Measurements from ENCODE around the gene CYTH1. TPM values are rescaled to one million over a fixed set of nuclear protein-coding genes. Genes with fewer than 3 reads are reported as not detected.

Gene CYTH1
- polyA plus RNA-seq, 1 of the 3 experiments (the other 2 are of a cell fraction), result 23.8 TPM

DNA sequence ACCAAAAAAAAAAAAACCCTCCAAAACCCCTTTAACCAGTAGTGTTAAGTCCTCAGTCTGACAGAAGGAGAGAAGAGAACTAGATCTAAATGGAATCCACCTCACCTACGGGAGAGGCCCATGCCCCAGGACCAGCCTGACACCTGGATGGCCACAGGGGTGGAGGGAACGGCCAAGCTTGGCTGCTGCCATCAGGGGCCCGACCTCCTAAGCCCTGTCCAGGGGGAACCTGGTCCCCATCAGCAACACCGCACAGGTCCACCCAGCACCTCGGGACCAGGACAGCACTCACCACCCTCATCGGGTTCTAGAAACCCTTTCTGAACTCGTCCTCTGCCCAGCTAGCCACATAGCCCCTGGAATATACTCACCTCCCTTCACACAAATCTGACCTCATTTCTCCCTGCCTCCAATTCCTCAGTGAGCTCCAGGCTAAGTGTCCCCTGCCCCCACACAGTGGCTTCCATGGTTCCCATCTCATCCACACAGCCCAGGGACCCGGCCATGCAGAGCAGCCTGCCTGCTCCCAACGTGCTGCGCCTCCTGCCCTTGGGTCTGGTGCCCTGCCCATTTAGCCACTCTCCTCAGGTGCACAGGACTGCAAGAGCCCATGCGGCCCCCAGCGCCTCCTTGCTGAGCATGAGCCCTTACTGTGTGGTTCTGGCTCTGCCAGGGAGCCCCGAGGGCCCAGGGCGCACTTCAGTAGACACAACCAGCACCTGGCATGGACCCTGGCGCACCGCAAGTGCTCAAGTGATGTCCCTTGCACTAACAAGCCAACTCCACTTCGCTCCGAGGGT is 18.3 kb upstream of the CYTH1 start:
- WGBS (ENCODE audit: low lambda C conversion rate), result 96% methylated on average over 16 of the region's 18 CpGs
- no peak overlapping the region for H2AFZ ChIP-seq (ENCODE audit: low read depth)
- TF ChIP-seq RXRA (IDR thresholded peaks at IDR 0.05; ENCODE audit: borderline replicate concordance, low read depth) (no peak), GATA2 (CRISPR knock-in tag; IDR thresholded peaks at IDR 0.05) (no peak), EP300 (IDR thresholded peaks at IDR 0.05; ENCODE audit: borderline replicate concordance in 1 of 2, low read depth in 1 of 2, low read length in 1 of 2) (no peak)
- TF ChIP-seq, protein P1, sequence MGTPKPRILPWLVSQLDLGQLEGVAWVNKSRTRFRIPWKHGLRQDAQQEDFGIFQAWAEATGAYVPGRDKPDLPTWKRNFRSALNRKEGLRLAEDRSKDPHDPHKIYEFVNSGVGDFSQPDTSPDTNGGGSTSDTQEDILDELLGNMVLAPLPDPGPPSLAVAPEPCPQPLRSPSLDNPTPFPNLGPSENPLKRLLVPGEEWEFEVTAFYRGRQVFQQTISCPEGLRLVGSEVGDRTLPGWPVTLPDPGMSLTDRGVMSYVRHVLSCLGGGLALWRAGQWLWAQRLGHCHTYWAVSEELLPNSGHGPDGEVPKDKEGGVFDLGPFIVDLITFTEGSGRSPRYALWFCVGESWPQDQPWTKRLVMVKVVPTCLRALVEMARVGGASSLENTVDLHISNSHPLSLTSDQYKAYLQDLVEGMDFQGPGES (IDR thresholded peaks at IDR 0.05; ENCODE audit: low read depth, low read length), result no peak

DNA sequence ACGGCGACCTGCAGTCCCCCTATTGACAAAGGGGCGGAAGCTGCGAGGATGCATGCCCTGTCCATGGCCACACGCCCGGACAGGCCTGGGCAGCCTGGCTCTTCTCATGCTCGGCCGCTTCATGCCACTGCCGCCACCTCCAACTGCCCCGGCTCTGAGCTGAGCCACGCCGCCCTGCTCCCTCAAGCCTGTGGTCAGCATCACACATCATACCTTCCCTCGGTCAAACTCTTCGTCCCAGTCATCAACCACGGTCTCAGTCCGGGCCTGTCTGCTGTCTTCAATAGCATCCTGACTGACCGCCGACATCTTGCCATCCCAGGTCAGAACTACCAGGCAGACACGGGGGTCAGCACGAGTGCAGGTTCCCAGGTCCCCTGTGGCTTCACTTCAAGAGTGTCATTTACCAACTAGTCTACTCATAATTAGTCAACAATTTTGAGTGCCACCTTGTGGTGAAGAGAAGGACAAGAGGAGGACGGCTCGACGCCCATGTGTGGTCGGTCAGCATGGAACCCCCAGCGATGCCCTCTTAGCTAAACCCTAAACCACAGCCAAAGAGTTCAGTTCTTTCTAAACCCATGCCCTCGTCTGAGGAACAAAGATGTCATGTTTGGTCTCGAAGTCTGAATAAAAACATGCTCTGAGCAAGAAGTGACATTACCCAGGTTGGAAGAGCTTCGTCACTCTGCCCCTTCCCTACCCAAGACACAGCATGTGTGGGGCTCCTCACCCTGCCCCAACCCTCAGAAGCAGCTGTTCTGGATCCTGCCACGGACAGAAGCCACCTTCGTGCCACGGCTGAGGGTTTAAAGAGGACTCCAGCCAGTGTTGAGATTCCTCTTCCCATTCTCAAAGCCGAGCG is 16.9 kb upstream of the CYTH1 start:
- no peak overlapping the region for H3K27ac ChIP-seq (ENCODE audit: low read depth in 2 of 2, low read length in 1 of 2)
- CTCF ChIA-PET, result interaction anchor here (0.6 to 3.7 kb wide), 13 partner anchors 9 to 301 kb away, joined by 3 to 35 read pairs (median 4); partner anchors contain the start of gene USP36
- H2AFZ ChIP-seq (ENCODE audit: low read depth), result no peak overlapping the region
- TF ChIP-seq NRF1 (IDR thresholded peaks at IDR 0.05; ENCODE audit: low read depth, low read length) (no peak), TAF1 (IDR thresholded peaks at IDR 0.05; ENCODE audit: borderline replicate concordance, low read depth, low read length) (no peak), JUND (IDR thresholded peaks at IDR 0.05) (no peak), ELF1 (IDR thresholded peaks at IDR 0.05) (no peak), MXI1 (IDR thresholded peaks at IDR 0.05; ENCODE audit: low read depth, low read length) (no peak), CHD2 (IDR thresholded peaks at IDR 0.05; ENCODE audit: low read length, partially characterized antibody) (no peak), SMC3 (IDR thresholded peaks at IDR 0.05; ENCODE audit: low read depth, low read length) (peak; percentile 52), POLR2AphosphoS5 (IDR thresholded peaks at IDR 0.05; ENCODE audit: low read depth, low read length) (no peak), RAD21 (IDR thresholded peaks at IDR 0.05; ENCODE audit: low read length) (peak; percentile 51), FOSL2 (IDR thresholded peaks at IDR 0.05; ENCODE audit: borderline replicate concordance, low read depth) (no peak), GATA2 (CRISPR knock-in tag; IDR thresholded peaks at IDR 0.05) (no peak)
- TF ChIP-seq, protein P2, sequence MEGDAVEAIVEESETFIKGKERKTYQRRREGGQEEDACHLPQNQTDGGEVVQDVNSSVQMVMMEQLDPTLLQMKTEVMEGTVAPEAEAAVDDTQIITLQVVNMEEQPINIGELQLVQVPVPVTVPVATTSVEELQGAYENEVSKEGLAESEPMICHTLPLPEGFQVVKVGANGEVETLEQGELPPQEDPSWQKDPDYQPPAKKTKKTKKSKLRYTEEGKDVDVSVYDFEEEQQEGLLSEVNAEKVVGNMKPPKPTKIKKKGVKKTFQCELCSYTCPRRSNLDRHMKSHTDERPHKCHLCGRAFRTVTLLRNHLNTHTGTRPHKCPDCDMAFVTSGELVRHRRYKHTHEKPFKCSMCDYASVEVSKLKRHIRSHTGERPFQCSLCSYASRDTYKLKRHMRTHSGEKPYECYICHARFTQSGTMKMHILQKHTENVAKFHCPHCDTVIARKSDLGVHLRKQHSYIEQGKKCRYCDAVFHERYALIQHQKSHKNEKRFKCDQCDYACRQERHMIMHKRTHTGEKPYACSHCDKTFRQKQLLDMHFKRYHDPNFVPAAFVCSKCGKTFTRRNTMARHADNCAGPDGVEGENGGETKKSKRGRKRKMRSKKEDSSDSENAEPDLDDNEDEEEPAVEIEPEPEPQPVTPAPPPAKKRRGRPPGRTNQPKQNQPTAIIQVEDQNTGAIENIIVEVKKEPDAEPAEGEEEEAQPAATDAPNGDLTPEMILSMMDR (IDR thresholded peaks at IDR 0.05), result peak; percentile 55
- TF ChIP-seq, protein P3, sequence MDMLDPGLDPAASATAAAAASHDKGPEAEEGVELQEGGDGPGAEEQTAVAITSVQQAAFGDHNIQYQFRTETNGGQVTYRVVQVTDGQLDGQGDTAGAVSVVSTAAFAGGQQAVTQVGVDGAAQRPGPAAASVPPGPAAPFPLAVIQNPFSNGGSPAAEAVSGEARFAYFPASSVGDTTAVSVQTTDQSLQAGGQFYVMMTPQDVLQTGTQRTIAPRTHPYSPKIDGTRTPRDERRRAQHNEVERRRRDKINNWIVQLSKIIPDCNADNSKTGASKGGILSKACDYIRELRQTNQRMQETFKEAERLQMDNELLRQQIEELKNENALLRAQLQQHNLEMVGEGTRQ (IDR thresholded peaks at IDR 0.05; ENCODE audit: borderline replicate concordance, low read depth, low read length), result no peak
- TF ChIP-seq, protein P4, sequence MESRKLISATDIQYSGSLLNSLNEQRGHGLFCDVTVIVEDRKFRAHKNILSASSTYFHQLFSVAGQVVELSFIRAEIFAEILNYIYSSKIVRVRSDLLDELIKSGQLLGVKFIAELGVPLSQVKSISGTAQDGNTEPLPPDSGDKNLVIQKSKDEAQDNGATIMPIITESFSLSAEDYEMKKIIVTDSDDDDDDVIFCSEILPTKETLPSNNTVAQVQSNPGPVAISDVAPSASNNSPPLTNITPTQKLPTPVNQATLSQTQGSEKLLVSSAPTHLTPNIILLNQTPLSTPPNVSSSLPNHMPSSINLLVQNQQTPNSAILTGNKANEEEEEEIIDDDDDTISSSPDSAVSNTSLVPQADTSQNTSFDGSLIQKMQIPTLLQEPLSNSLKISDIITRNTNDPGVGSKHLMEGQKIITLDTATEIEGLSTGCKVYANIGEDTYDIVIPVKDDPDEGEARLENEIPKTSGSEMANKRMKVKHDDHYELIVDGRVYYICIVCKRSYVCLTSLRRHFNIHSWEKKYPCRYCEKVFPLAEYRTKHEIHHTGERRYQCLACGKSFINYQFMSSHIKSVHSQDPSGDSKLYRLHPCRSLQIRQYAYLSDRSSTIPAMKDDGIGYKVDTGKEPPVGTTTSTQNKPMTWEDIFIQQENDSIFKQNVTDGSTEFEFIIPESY (IDR thresholded peaks at IDR 0.05; ENCODE audit: borderline replicate concordance, low read depth), result no peak
- TF ChIP-seq, protein P5, sequence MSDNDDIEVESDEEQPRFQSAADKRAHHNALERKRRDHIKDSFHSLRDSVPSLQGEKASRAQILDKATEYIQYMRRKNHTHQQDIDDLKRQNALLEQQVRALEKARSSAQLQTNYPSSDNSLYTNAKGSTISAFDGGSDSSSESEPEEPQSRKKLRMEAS (IDR thresholded peaks at IDR 0.05; ENCODE audit: low read depth), result no peak

More for the DNA sequence above, 18.3 kb upstream of the CYTH1 start:
- H3F3A ChIP-seq (replicated peaks; ENCODE audit: insufficient read depth), result peaks cover 7% of the 10 kb centered on the region
- H3K9me2 ChIP-seq, result no peaks in the 10 kb centered on the region
- no peak overlapping the region for H3K9ac ChIP-seq
- H3K27ac ChIP-seq (ENCODE audit: low read depth in 2 of 2, low read length in 1 of 2), result no peak overlapping the region
- H3K4me3 ChIP-seq (ENCODE audit: low read depth in 2 of 2, low read length in 1 of 2), result no peak overlapping the region
- no peaks in the 10 kb centered on the region for H3K4me1 ChIP-seq (ENCODE audit: control insufficient read depth in 1 of 2, insufficient read depth in 2 of 2, low read depth in 1 of 2, low read length in 1 of 2)
- ChIA-PET CTCF (interaction anchor here (0.6 to 3.7 kb wide), 7 partner anchors 8 to 302 kb away, joined by 3 to 35 read pairs (median 4); no protein-coding TSS in a partner anchor), POLR2A (no interaction called here)
- no peaks in the 10 kb centered on the region for H3K27me3 ChIP-seq (ENCODE audit: insufficient read depth)
- H3K79me2 ChIP-seq (ENCODE audit: insufficient read depth), result peaks cover 34% of the 10 kb centered on the region; the same call in 1 of the 2 replicates
- no peaks in the 10 kb centered on the region for H3K9me3 ChIP-seq
- H3K36me3 ChIP-seq (replicated peaks in 1 of 2; ENCODE audit: control insufficient read depth in 1 of 2, insufficient read depth in 2 of 2, low read length in 1 of 2), result peaks cover 69 to 75% of the 10 kb centered on the region in 2 experiments
- DNase-seq, result no peak
- H3K4me2 ChIP-seq, result no peak overlapping the region
- H4K20me1 ChIP-seq (ENCODE audit: insufficient read depth), result peaks cover 13% of the 10 kb centered on the region

More for the DNA sequence above, 16.9 kb upstream of the CYTH1 start:
- POLR2A ChIA-PET, result interaction anchor here (1.0 kb wide), 1 partner anchor 302 kb away, joined by 3 read pairs; no protein-coding TSS in a partner anchor
- H3K9ac ChIP-seq, result no peak overlapping the region
- no peak overlapping the region for H3K4me3 ChIP-seq (ENCODE audit: low read depth in 2 of 2, low read length in 1 of 2)
- 91% methylated on average over 32 of the region's 33 CpGs for WGBS (ENCODE audit: low lambda C conversion rate)
- H3K4me1 ChIP-seq (ENCODE audit: control insufficient read depth in 1 of 2, insufficient read depth in 2 of 2, low read depth in 1 of 2, low read length in 1 of 2), result no peaks in the 10 kb centered on the region
- H3K27me3 ChIP-seq (ENCODE audit: insufficient read depth), result no peaks in the 10 kb centered on the region
- H3K9me2 ChIP-seq, result no peaks in the 10 kb centered on the region
- no peak overlapping the region for H3K4me2 ChIP-seq
- peaks cover 21% of the 10 kb centered on the region; the same call in 1 of the 2 replicates for H3K79me2 ChIP-seq (ENCODE audit: insufficient read depth)
- no peaks in the 10 kb centered on the region for H3K9me3 ChIP-seq
- peaks cover 63 to 78% of the 10 kb centered on the region in 2 experiments for H3K36me3 ChIP-seq (replicated peaks in 1 of 2; ENCODE audit: control insufficient read depth in 1 of 2, insufficient read depth in 2 of 2, low read length in 1 of 2)
- peaks cover 7% of the 10 kb centered on the region for H3F3A ChIP-seq (replicated peaks; ENCODE audit: insufficient read depth)
- peaks cover 13% of the 10 kb centered on the region for H4K20me1 ChIP-seq (ENCODE audit: insufficient read depth)
- peak; percentile 70 for DNase-seq
